ENCODE results near the gene CXCL5.

DNA sequence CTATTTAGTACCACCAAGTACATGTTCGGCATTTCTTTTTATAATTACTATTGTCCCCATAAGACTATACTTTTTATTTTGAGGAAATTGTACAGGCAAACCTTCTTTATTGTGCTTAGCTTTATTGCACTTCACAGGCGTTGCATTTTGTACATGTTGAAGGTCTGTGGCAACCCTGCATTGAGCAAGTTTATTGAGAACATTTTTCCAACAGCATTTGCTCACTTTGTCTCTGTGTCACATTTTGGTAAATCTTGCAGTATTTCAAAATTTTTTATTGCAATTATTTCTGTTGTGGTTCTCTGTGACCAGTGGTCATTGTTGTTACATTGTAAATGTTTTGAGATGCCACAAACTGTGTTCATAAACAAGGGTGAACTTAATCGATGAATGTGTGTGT, 10.8 kb upstream of the CXCL5 start:
- no peak for TF ChIP-seq FOXP2 (optimal IDR thresholded peaks at IDR 0.05; ENCODE audit: borderline replicate concordance, extremely low read depth, extremely low read length, insufficient read depth)
- no peak for TF ChIP-seq POLR2AphosphoS5 (IDR thresholded peaks at IDR 0.05; ENCODE audit: low read depth, low read length)
- no peak for TF ChIP-seq TAF1 (IDR thresholded peaks at IDR 0.05; ENCODE audit: borderline replicate concordance, insufficient read depth, low read length)
- no peak for TF ChIP-seq SIN3A (IDR thresholded peaks at IDR 0.05; ENCODE audit: borderline replicate concordance, insufficient read depth, low read length)
- TF ChIP-seq, protein P1, sequence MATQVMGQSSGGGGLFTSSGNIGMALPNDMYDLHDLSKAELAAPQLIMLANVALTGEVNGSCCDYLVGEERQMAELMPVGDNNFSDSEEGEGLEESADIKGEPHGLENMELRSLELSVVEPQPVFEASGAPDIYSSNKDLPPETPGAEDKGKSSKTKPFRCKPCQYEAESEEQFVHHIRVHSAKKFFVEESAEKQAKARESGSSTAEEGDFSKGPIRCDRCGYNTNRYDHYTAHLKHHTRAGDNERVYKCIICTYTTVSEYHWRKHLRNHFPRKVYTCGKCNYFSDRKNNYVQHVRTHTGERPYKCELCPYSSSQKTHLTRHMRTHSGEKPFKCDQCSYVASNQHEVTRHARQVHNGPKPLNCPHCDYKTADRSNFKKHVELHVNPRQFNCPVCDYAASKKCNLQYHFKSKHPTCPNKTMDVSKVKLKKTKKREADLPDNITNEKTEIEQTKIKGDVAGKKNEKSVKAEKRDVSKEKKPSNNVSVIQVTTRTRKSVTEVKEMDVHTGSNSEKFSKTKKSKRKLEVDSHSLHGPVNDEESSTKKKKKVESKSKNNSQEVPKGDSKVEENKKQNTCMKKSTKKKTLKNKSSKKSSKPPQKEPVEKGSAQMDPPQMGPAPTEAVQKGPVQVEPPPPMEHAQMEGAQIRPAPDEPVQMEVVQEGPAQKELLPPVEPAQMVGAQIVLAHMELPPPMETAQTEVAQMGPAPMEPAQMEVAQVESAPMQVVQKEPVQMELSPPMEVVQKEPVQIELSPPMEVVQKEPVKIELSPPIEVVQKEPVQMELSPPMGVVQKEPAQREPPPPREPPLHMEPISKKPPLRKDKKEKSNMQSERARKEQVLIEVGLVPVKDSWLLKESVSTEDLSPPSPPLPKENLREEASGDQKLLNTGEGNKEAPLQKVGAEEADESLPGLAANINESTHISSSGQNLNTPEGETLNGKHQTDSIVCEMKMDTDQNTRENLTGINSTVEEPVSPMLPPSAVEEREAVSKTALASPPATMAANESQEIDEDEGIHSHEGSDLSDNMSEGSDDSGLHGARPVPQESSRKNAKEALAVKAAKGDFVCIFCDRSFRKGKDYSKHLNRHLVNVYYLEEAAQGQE (IDR thresholded peaks at IDR 0.05; ENCODE audit: insufficient read depth in 1 of 2, low read depth in 2 of 2, low read length in 2 of 2) = no peak
